ENCODE results near the gene DCC. TPM values are rescaled to one million over a fixed set of nuclear protein-coding genes. Genes with fewer than 3 reads are reported as not detected.

The DCC gene
- polyA plus RNA-seq, 1 experiment: 0.15 TPM

DNA sequence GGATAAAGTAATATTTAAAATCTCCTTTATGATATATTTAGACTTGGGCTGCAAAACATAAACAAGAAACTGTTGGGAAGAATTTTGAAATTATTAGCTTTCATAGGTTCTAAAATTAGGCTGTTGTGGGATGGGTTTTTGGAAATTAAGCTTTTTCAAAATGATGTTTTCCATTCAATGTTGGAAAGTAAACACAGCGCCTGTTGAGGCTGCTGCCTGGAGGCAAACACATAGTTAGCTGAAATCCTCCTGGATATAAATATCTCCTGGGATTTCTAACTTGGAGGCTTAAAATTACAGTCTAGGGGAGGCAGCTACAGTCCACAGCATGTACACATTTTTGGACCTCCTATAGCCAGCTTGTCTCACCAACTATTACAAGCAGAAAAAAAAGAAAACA is 197.3 kb downstream of the DCC start:
- no peak overlapping the region for H3K4me3 ChIP-seq (ENCODE audit: low read depth, low read length)
- DNase-seq (ENCODE audit: low read depth): no peak
- CTCF ChIA-PET: interaction anchor here (0.5 to 0.7 kb wide), 2 partner anchors 18 to 114 kb away, joined by 3 to 4 read pairs; no protein-coding TSS in a partner anchor
- H3K36me3 ChIP-seq (ENCODE audit: control insufficient read depth, insufficient read depth, low read length): no peaks in the 10 kb centered on the region
- no peak for TF ChIP-seq CTCF (IDR thresholded peaks at IDR 0.05; ENCODE audit: insufficient read depth, low read depth, low read length)
- POLR2A ChIA-PET: no interaction called here
- no peaks in the 10 kb centered on the region for H3K27me3 ChIP-seq (ENCODE audit: control insufficient read depth, insufficient read depth, low read length)

- CTCF ChIA-PET: no interaction called here
- Histone ChIP-seq H3K27me3 (ENCODE audit: control insufficient read depth, insufficient read depth, low read length) (no peaks in the 10 kb centered on the region), H3K36me3 (ENCODE audit: control insufficient read depth, insufficient read depth, low read length) (no peaks in the 10 kb centered on the region), H3K4me3 (ENCODE audit: low read depth, low read length) (no peak overlapping the region)
- no peak for TF ChIP-seq CTCF (IDR thresholded peaks at IDR 0.05; ENCODE audit: insufficient read depth, low read depth, low read length)
- POLR2A ChIA-PET: no interaction called here
- DNase-seq (ENCODE audit: low read depth): no peak
Measured at GRCh38 chr18:52541056-52541455, 201.1 kb downstream of the DCC start.

GRCh38 chr18:52544086-52544485 is 204.1 kb downstream of the DCC start:
- DNase-seq (ENCODE audit: low read depth): no peak
- CTCF ChIA-PET: no interaction called here
- no peaks in the 10 kb centered on the region for H3K27me3 ChIP-seq (ENCODE audit: control insufficient read depth, insufficient read depth, low read length)
- no peak overlapping the region for H3K4me3 ChIP-seq (ENCODE audit: low read depth, low read length)
- no peak for TF ChIP-seq CTCF (IDR thresholded peaks at IDR 0.05; ENCODE audit: insufficient read depth, low read depth, low read length)
- H3K36me3 ChIP-seq (ENCODE audit: control insufficient read depth, insufficient read depth, low read length): no peaks in the 10 kb centered on the region
- POLR2A ChIA-PET: no interaction called here

DNA sequence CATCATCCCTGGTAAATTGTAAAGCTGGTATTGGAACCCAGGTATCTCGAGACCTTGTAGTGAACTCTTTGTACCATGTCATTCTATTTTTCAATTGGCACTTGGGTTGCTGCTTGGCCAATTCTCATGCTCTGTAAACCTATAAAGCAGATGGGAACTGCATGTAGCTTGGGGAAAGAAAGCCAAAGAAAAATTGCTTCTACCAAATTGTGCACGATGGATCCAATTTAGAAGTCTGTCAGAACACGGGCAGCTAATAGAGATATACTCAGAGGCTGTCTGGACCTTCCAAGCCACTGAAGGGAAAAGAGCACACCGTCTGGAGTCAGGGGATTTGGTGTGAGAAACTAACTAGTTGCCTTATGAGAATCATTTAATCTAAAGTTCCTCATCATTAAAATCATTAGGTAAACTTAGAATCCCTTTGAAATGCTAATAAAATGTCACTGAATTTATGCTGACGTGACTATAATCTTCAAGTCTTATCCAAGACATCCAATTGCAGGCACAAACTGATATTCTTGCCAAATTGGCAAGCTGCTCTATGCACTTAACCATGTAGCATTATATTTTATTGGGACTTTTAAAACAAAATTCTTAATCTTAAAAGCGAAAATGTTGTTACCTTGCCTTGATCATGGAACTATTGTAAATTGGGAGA is 206.8 kb downstream of the DCC start:
- ChIA-PET POLR2A (no interaction called here), CTCF (no interaction called here)
- no peaks in the 10 kb centered on the region for H3K27me3 ChIP-seq (ENCODE audit: control insufficient read depth, insufficient read depth, low read length)
- H3K4me3 ChIP-seq (ENCODE audit: low read depth, low read length): no peak overlapping the region
- H3K36me3 ChIP-seq (ENCODE audit: control insufficient read depth, insufficient read depth, low read length): no peaks in the 10 kb centered on the region
- no peak for DNase-seq (ENCODE audit: low read depth)
- no peak for TF ChIP-seq CTCF (IDR thresholded peaks at IDR 0.05; ENCODE audit: insufficient read depth, low read depth, low read length)

- TF ChIP-seq CTCF (IDR thresholded peaks at IDR 0.05; ENCODE audit: insufficient read depth, low read depth, low read length): no peak
- no peak overlapping the region for H3K4me3 ChIP-seq (ENCODE audit: low read depth, low read length)
- ChIA-PET POLR2A (no interaction called here), CTCF (no interaction called here)
- no peak for DNase-seq (ENCODE audit: low read depth)
- no peaks in the 10 kb centered on the region for H3K27me3 ChIP-seq (ENCODE audit: control insufficient read depth, insufficient read depth, low read length)
- H3K36me3 ChIP-seq (ENCODE audit: control insufficient read depth, insufficient read depth, low read length): no peaks in the 10 kb centered on the region
Measured at GRCh38 chr18:52553441-52553840, 213.4 kb downstream of the DCC start.
